Measurements from ENCODE around the gene SMURF1.

The SMURF1 gene

GRCh38 chr7:99143853-99144672 is at the start of gene SMURF1:
TSS of gene SMURF1 (minus strand) at chr7:99144108. CDS start at chr7:99143780, 328 bp downstream.
- no peak for TF ChIP-seq GATA2 (IDR thresholded peaks at IDR 0.05; ENCODE audit: low read depth, low read length)
- TF ChIP-seq GATA3 (IDR thresholded peaks at IDR 0.05; ENCODE audit: low read depth, low read length), result no peak

DNA sequence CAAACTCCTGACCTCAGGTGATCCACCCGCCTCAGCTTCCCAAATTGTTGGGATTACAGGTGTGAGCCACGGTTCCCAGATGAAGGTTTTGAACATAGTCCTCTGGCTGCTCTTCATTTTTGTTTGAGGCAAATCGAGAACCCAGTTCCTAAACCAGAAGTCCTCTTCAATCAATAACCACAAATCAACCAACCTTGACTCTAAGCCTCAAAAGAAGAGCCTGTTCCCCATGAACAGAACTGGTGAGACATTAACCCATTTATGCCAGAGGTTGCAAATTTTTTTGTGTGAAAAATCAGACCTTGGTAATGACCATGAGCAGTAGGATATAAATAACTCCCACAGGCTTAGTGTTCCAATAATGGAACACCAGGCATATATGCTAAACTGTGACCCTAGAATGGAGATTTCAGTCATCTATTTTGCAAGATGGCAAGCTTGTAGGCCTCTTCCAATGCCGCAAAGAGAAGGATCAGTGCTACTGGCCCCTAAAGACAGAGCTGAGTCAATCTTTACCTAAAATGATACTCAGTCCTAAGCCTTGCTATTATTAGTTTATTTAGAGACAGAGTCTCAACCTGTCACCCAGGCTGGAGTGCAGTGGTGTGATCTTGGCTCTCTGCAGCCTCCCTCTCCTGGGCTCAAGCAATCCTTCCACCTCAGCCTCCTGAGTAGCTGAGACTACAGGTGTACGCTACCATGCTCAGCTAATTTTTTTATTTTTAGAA is 48.1 kb upstream of the SMURF1 start:
- TF ChIP-seq GATA3 (IDR thresholded peaks at IDR 0.05; ENCODE audit: low read depth, low read length), result no peak
- no peak for TF ChIP-seq GATA2 (IDR thresholded peaks at IDR 0.05; ENCODE audit: low read depth, low read length)

GRCh38 chr7:99190359-99191009 is 46.6 kb upstream of the SMURF1 start:
- TF ChIP-seq GATA3 (IDR thresholded peaks at IDR 0.05; ENCODE audit: low read depth, low read length) (no peak), GATA2 (IDR thresholded peaks at IDR 0.05; ENCODE audit: low read depth, low read length) (no peak)

- no peak for TF ChIP-seq GATA3 (IDR thresholded peaks at IDR 0.05; ENCODE audit: low read depth, low read length)
- no peak for TF ChIP-seq GATA2 (IDR thresholded peaks at IDR 0.05; ENCODE audit: low read depth, low read length)
Observed at GRCh38 chr7:99189222-99189621, 45.3 kb upstream of the SMURF1 start.

- TF ChIP-seq GATA2 (IDR thresholded peaks at IDR 0.05; ENCODE audit: low read depth, low read length), result no peak
- TF ChIP-seq GATA3 (IDR thresholded peaks at IDR 0.05; ENCODE audit: low read depth, low read length), result no peak
Observed at GRCh38 chr7:99188221-99188620, 44.3 kb upstream of the SMURF1 start.

DNA sequence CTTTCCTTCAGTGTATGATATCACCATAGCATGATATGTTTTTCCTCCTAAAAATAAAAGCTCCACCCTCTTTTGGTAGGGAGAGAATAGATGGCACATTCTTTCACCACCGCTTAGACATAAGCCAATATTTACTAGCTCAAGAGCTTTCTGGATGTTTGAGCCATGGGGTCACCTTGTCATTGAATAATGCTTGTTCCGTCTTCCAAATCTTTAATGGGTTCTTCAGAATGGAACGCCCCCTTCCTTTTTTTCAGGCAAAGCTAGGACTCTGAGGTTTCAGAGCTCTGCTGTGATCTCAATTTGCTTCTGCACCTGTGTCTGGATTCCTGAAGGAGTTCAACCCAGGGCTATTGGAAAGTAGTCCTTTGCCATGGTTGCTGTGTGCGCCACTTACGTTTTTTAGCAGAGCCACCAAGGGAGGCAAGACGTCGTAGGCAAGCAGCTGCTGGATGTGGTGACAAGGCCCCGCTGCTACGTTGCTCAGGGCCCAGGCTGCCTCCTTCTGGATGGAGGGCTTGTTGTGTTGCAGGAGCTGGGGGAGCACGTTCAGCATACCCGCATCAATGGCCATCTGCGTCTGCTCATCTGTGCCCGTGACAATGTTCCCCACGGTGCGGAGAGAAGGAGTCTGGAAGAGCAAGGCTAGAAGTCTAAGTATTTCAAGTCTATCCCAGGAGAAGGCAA is 40.8 kb upstream of the SMURF1 start:
- TF ChIP-seq GATA2 (IDR thresholded peaks at IDR 0.05; ENCODE audit: low read depth, low read length), result no peak
- no peak for TF ChIP-seq GATA3 (IDR thresholded peaks at IDR 0.05; ENCODE audit: low read depth, low read length)

DNA sequence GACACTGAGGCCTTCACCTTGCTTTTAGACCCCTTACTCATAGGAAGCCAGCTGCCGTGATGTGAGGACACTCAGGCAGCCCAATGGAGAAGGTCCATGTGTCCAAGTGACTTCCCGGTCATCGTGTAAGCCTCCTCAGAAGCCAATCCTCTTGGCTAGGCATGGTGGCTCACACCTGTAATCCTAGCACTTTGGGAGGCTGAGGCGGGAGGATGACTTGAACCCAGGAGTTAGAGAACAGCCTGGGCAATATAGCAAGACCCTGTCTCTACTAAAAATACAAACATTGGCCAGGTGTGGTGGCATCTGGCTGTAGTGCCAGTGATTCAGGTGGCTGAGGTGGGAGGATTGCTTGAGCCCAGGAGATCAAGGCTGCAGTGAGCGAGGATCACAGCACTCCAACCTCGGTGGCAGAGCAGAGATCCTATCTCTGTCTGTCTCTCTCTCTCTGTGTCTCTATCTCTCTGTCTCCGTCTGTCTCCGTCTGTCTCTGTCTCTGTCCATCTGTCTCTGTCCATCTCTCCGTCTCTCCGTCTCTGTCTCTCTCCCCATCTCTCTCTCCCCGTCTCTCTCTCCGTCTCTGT is 36.3 kb upstream of the SMURF1 start:
- no peak for TF ChIP-seq GATA2 (IDR thresholded peaks at IDR 0.05; ENCODE audit: low read depth, low read length)
- no peak for TF ChIP-seq GATA3 (IDR thresholded peaks at IDR 0.05; ENCODE audit: low read depth, low read length)

DNA sequence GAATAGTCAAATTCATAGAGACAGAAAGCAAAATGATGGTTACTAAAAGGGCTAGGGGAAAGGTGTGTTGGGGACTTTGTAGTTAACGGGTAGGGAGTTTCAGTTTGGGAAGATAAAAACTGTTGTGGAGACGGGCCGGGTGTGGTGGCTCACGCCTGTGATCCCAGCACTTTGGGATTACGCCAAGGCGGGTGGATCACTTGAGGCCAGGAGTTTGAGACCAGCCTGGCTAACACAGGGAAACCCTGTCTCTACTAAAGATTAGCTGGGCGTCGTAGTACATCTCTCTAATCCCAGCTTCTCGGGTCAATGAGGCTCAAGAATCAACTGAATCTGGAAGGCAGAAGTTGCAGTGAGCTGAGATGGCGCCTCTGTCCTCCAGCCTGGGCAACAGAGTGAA is 33.3 kb upstream of the SMURF1 start:
- no peak for TF ChIP-seq GATA3 (IDR thresholded peaks at IDR 0.05; ENCODE audit: low read depth, low read length)
- TF ChIP-seq GATA2 (IDR thresholded peaks at IDR 0.05; ENCODE audit: low read depth, low read length), result no peak

DNA sequence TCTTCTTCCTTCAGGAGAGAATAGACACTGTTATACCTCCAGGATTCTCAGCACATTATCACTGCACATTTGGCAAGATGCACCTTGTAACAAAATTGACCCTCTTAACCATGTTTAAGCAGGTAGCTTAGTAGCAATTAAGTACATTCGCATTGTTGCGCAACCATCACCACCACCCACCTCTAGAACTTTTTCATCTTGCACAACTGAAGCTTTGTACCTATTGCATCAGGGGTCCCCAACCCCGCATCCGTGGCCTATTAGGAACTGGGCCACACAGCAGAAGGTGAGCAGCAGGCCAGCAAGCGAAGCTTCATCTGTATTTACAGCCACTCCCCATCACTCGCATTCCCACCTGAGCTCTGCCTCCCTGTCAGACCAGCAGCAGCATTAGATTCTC is 29.9 kb upstream of the SMURF1 start:
- TF ChIP-seq GATA2 (IDR thresholded peaks at IDR 0.05; ENCODE audit: low read depth, low read length) (no peak), GATA3 (IDR thresholded peaks at IDR 0.05; ENCODE audit: low read depth, low read length) (no peak)

DNA sequence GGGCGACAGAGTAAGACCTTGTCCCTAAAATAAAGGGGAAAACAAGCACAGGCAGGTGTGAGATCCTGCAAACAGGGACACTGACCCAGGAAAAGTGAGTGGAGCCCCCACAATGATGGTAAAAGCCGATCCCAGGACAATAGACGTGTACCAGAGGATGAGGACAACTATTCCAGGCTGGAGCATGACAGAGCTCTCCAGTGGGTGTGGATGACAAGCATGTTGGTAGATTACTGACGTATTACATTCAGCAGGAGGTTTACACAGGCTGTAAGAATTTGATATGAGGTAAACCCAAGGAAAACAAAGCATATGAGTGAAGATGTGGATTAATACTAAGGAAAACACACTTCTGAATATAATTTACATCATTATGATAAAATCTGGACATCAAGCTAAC is 27.8 kb upstream of the SMURF1 start:
- no peak for TF ChIP-seq GATA3 (IDR thresholded peaks at IDR 0.05; ENCODE audit: low read depth, low read length)
- TF ChIP-seq GATA2 (IDR thresholded peaks at IDR 0.05; ENCODE audit: low read depth, low read length), result no peak

GRCh38 chr7:99170730-99171074 is 26.8 kb upstream of the SMURF1 start:
- TF ChIP-seq GATA3 (IDR thresholded peaks at IDR 0.05; ENCODE audit: low read depth, low read length), result no peak
- no peak for TF ChIP-seq GATA2 (IDR thresholded peaks at IDR 0.05; ENCODE audit: low read depth, low read length)

DNA sequence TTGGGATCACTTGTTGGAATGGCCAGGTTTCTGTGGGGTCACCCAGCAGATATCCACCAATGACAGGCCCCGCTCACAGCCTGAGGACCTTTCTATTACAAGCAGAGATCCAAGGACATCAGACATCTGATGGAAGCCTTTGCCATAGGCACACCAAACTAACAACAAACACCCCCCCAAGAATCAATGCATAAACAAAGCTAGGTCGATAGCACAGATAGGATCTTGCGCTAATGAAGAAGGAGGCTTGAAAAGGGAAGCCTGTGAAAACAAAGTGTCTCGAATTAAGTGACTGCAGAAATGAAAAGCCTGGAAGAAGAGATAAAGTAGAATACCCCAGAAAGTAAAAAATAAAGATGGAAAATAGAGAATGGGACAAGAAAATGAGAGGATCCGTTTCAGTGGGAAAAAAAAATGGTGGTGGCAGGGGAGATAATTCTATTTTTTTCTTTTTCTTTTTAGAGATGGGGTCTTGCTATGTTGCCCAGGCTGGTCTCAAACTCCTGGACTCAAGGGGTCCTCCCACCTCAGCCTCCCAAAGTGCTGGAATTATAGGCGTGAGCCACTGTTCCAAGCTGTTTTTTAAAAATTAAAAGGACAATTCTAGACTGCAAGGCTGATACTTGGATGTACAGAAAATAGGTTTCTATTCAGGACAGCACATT is 26.3 kb upstream of the SMURF1 start:
- no peak for TF ChIP-seq GATA3 (IDR thresholded peaks at IDR 0.05; ENCODE audit: low read depth, low read length)
- no peak for TF ChIP-seq GATA2 (IDR thresholded peaks at IDR 0.05; ENCODE audit: low read depth, low read length)

DNA sequence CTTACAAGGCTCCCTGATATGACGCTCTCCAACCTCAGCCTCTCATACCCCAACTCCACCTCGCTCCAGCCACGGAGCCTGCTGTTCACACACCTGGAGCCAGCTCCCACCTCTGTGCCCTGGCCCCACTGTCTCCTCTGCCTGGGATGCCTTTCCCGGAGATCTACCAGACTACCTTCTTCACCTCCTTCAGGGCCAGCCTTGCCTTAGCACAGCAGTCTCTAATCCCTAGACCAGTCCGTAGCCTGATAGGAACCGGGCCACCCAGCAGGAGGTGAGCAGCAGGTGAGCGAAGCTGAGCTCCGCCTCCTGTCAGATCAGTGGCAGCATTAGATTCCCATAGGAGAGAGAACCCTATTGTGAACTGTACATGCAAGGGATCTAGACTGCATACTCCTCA is 23.2 kb upstream of the SMURF1 start:
- no peak for TF ChIP-seq GATA2 (IDR thresholded peaks at IDR 0.05; ENCODE audit: low read depth, low read length)
- TF ChIP-seq GATA3 (IDR thresholded peaks at IDR 0.05; ENCODE audit: low read depth, low read length), result no peak
